Inferior parietal cortex (tissue), 1 donor: ENCODE results near the gene NANOS2.
A peak's percentile ranks its signal among the peaks of the same experiment; 100 is the strongest.

Experiments used
- DNase-seq: peaks from one replicate; pipeline ENCODE4 v3.0.0-alpha.2; 2016; ENCODE audit errors: extremely low spot score

NANOS2 gene

DNA sequence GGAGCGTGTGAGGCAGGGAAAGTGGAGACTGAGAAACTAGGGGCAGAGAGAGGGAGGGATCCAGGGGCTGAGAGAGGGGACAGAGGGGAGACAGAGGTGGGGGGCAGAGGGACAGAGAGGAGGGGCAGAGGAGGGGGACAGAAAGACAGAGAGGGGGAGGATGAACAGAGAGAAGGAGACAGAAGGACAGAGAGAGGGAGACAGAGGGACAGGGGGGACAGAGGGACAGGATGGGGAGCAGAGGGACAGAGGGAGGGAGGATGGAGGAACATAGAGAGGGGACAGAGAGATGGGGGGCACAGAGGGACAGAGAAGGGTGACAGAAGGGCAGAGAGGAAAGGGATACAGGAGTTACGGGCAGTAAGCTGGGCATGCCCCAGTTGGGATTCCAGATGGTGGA, 14.7 kb upstream of the NANOS2 start:
- DNase-seq: no peak

DNA sequence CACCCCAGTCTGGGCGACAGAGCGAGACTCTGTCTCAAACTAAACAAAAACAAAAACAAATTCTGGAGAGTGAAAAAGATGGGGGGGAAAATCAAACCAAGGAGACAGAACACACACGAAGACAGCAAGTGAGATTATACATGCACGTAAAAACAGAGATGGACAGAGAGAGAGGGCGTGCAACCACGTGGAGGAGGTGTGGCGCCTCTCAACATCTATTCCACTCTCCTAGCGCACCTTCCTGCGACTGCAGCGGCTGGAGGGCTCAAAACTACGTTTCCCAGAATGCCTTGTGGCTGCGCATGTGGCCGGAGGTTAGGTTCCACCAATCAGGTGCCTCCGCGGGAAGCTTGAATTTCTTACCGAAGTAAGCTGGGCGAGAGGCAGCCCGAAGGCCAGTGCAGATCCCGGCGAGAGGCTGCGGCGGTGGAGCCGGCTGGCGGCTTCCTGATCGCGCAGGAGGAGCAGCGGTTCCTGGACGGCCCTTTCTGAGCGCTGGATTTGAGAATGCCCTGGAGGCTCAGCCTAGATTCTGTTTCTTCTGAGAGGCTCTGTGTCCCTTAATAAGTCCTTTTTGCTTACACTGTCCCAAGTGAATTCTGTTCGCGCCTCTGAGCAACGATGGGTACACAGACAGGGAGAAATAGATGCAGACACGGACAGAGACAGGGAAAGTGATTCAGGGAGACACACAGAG, 13.1 kb upstream of the NANOS2 start:
- DNase-seq: peak; percentile 95

GRCh38 chr19:45924891-45925447, 10.4 kb upstream of the NANOS2 start:
- no peak for DNase-seq

- DNase-seq: no peak
Observed at GRCh38 chr19:45922281-45922680, 7.7 kb upstream of the NANOS2 start.

DNA sequence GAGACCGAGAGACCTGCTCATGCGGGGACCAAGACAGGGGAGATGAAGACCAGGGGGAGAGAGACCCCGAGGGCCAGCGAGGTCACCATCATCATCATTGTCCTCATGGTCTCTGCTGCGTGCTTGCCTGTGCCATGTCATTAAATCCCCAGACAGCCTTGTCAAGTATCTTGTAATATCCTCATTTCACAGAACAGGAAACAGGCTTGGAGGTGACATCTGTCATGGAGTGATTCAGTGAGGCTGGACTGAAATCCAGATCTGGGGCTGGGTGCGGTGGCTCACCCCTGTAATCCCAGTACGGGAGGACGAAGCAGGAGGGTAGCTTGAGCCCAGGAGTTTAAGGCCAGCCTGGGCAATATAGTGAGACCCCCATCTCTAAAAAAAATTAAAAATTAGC, 5.9 kb upstream of the NANOS2 start:
- DNase-seq: no peak

- peak; percentile 56 for DNase-seq
Observed at GRCh38 chr19:45919678-45920077, 5.1 kb upstream of the NANOS2 start.

DNA sequence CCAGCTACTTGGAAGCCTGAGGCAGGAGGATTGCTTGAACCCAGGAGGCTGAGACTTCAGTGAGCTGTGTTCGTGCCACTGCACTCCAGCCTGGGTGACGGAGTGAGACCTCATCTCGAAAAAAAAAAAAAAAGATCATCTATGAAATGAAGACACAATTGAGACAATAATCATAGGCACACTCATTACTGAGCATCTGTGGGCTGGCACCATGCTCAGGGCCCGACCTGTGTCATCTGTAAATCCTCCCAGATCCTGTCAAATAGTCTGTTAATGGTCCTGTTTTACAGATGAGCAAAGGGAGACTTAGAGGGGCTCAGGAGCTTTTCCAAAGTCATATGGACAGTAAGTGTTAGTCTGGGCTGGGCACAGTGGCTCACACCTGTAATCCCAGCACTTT, 4.1 kb upstream of the NANOS2 start:
- DNase-seq: no peak

- DNase-seq: peak; percentile 48
Observed at GRCh38 chr19:45917421-45918091, 3.0 kb upstream of the NANOS2 start.

- no peak for DNase-seq
Observed at GRCh38 chr19:45911291-45911690, 3.3 kb downstream of the NANOS2 start.

GRCh38 chr19:45908956-45909355, 5.6 kb downstream of the NANOS2 start:
- no peak for DNase-seq

DNA sequence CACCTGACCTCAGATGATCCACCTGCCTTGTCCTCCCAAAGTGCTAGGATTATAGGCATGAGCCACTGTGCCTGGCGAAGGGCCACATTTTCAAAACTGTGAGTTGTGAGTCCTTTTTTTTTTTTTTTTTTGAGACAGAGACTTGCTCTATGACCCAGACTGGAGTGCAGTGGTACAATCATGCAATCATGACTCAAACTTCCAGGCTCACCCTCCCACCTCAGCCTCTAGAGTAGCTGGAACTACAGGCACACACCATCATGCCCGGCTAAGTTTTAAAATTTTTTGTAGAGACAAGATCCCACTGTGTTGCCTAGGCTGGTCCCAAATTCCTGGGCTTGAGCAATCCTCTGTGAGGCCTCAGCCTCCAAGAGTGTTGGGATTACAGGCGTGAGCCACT, 8.4 kb downstream of the NANOS2 start:
- no peak for DNase-seq

- no peak for DNase-seq
Observed at GRCh38 chr19:45905011-45905410, 9.6 kb downstream of the NANOS2 start.

GRCh38 chr19:45902651-45903625, 11.6 kb downstream of the NANOS2 start:
- peak; percentile 98 for DNase-seq

DNA sequence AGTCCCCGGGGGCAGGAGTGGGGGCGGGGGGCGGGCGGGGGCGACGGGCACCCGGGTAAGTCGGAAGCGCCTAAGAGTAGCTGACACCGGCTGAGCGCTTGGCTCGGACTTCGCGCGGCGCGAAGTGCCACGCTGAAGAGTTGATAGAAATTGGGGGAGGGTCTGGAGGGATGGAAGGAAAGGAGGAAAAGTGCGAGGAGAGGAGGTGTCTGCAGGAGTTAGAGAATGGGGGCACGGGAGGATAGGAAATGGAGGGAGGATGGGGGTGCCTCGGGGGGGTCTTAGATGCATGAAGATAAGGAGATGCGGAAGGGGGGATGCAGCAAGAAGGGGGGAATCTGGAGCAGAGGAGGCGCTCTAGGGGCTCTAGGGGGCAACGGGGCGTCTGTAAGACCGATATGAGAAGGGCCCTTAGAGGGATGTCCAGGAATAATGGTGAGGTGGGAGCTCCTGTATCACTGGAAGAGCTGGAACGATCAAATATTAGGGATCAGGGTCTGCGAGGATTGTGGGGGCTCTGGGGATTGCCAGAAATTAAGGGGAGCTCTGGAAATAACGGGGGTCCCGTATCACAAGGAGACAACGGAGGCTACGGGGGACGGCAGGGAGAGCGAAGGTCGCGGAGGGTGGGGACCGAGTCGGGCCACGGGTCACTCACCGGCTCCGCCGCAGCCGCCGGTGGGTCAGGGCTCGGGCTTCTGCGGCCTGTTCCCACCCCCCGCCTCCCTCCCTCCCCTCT, 12.5 kb downstream of the NANOS2 start, which contains the start of gene MYPOP:
Gene MYPOP (minus strand): TSS at position 702 of the 739 bp plus-strand sequence. CDS start 840 bp downstream, outside the sequence.
- no peak for DNase-seq

- DNase-seq: no peak
Observed at GRCh38 chr19:45901432-45901911, 13.1 kb downstream of the NANOS2 start.

GRCh38 chr19:45900738-45901431, 13.7 kb downstream of the NANOS2 start:
- no peak for DNase-seq

- no peak for DNase-seq
Observed at GRCh38 chr19:45899919-45900589, 14.5 kb downstream of the NANOS2 start.

DNA sequence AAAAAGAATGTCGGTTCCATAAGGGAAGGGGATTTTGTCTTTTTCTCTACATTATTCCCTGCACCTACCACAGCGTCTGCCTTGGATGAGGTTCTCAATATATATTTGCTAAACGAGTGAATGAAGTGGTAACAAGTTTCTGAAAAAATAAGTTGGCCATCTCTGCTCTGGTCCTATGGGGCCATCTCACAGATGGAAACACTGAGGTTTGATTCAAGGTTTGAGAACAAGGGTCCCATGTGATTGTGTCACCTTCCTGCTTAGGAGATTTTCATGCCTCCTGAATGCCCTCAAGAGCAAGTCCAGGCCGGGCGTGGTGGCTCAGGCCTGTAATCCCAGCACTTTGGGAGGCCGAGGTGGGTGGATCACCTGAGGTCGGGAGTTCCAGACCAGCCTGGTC, 15.3 kb downstream of the NANOS2 start:
- DNase-seq: no peak

GRCh38 chr19:45897261-45897812, 17.2 kb downstream of the NANOS2 start:
- DNase-seq: no peak
